Ovary (tissue), 3 donors: ENCODE measurements around the gene STON1.

Experiments
- EP300 ChIP-seq: sonication (generic); formaldehyde crosslinking; IDR thresholded peaks from one replicate; pipeline ENCODE4 v1.6.1; 2017; ENCODE audit warnings: antibody characterized with exemption
- POLR2A ChIP-seq: fragments of 450-650 bp; IDR thresholded peaks from one replicate; pipeline ENCODE4 v1.6.1; 2017; ENCODE audit warnings: antibody characterized with exemption, mild to moderate bottlenecking, moderate library complexity
- TF ChIP-seq, protein P1 (sequence below), 3 donors: fragments of 450-650 bp in 2 of 3; fragments of 200-600 bp in 1 of 3; IDR thresholded peaks; one replicate each; pipeline versions ENCODE4 v1.5.1 to v1.8.0; 2016 to 2022; ENCODE audit warnings: antibody characterized with exemption in 3 of 3, mild to moderate bottlenecking in 1 of 3
- donor health status: DM: no; HTN: no; CAD: no.

GRCh38 chr2:48496849-48497248, 33.1 kb upstream of the STON1 start:
- TF ChIP-seq, protein P1, sequence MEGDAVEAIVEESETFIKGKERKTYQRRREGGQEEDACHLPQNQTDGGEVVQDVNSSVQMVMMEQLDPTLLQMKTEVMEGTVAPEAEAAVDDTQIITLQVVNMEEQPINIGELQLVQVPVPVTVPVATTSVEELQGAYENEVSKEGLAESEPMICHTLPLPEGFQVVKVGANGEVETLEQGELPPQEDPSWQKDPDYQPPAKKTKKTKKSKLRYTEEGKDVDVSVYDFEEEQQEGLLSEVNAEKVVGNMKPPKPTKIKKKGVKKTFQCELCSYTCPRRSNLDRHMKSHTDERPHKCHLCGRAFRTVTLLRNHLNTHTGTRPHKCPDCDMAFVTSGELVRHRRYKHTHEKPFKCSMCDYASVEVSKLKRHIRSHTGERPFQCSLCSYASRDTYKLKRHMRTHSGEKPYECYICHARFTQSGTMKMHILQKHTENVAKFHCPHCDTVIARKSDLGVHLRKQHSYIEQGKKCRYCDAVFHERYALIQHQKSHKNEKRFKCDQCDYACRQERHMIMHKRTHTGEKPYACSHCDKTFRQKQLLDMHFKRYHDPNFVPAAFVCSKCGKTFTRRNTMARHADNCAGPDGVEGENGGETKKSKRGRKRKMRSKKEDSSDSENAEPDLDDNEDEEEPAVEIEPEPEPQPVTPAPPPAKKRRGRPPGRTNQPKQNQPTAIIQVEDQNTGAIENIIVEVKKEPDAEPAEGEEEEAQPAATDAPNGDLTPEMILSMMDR (IDR thresholded peaks at IDR 0.05), result no peak
- TF ChIP-seq EP300 (no peak), POLR2A (no peak)
